ENCODE measurements around the gene NDUFS7. TPM values are rescaled to one million over a fixed set of nuclear protein-coding genes. Genes with fewer than 3 reads are reported as not detected.

Gene NDUFS7
- total RNA-seq, 1 experiment from 2014 or later, result 60.3 TPM

- Mint-ChIP-seq H3K27ac (ENCODE audit: unreplicated experiment) (no peak overlapping the region), H3K9me3 (ENCODE audit: low read depth, unreplicated experiment) (no peaks in the 10 kb centered on the region), H3K27me3 (ENCODE audit: unreplicated experiment) (no peaks in the 10 kb centered on the region), H3K4me1 (ENCODE audit: low read depth, unreplicated experiment) (no peaks in the 10 kb centered on the region), H3K4me3 (ENCODE audit: low read depth, unreplicated experiment) (no peak overlapping the region), H3K36me3 (ENCODE audit: insufficient read depth, unreplicated experiment) (peaks cover 37% of the 10 kb centered on the region)
- no peak for DNase-seq
- CTCF ChIA-PET, result no interaction called here
- no TSS peak for BruUV-seq (replicated peaks)
- no peak for TF ChIP-seq CTCF (IDR thresholded peaks at IDR 0.05; ENCODE audit: unreplicated experiment)
- intact Hi-C loops (cut with micrococcal nuclease; ENCODE audit: unreplicated experiment), result no loop called here
Observed at GRCh38 chr19:1429750-1430149, 46.0 kb downstream of the NDUFS7 start.

- peaks cover 32% of the 10 kb centered on the region for H3K36me3 Mint-ChIP-seq (ENCODE audit: insufficient read depth, unreplicated experiment)
- no peaks in the 10 kb centered on the region for H3K4me1 Mint-ChIP-seq (ENCODE audit: low read depth, unreplicated experiment)
- CTCF ChIA-PET, result no interaction called here
- TF ChIP-seq CTCF (IDR thresholded peaks at IDR 0.05; ENCODE audit: unreplicated experiment), result no peak
- H3K27me3 Mint-ChIP-seq (ENCODE audit: unreplicated experiment), result no peaks in the 10 kb centered on the region
- DNase-seq, result no peak
- H3K4me3 Mint-ChIP-seq (ENCODE audit: low read depth, unreplicated experiment), result no peak overlapping the region
- no peak overlapping the region for H3K27ac Mint-ChIP-seq (ENCODE audit: unreplicated experiment)
- H3K9me3 Mint-ChIP-seq (ENCODE audit: low read depth, unreplicated experiment), result no peaks in the 10 kb centered on the region
- intact Hi-C loops (cut with micrococcal nuclease; ENCODE audit: unreplicated experiment), result no loop called here
- no TSS peak for BruUV-seq (replicated peaks)
Observed at GRCh38 chr19:1430246-1430645, 46.5 kb downstream of the NDUFS7 start.

- no peak for TF ChIP-seq CTCF (IDR thresholded peaks at IDR 0.05; ENCODE audit: unreplicated experiment)
- no peak for DNase-seq
- H3K4me1 Mint-ChIP-seq (ENCODE audit: low read depth, unreplicated experiment), result no peaks in the 10 kb centered on the region
- no peak overlapping the region for H3K27ac Mint-ChIP-seq (ENCODE audit: unreplicated experiment)
- H3K9me3 Mint-ChIP-seq (ENCODE audit: low read depth, unreplicated experiment), result no peaks in the 10 kb centered on the region
- BruUV-seq (replicated peaks), result no TSS peak
- intact Hi-C loops (cut with micrococcal nuclease; ENCODE audit: unreplicated experiment), result no loop called here
- peaks cover 18% of the 10 kb centered on the region for H3K36me3 Mint-ChIP-seq (ENCODE audit: insufficient read depth, unreplicated experiment)
- no peak overlapping the region for H3K4me3 Mint-ChIP-seq (ENCODE audit: low read depth, unreplicated experiment)
- no peaks in the 10 kb centered on the region for H3K27me3 Mint-ChIP-seq (ENCODE audit: unreplicated experiment)
- CTCF ChIA-PET, result interaction anchor here (0.6 kb wide), 1 partner anchor 30 kb away, joined by 3 read pairs; no protein-coding TSS in a partner anchor
Observed at GRCh38 chr19:1431759-1432506, 48.2 kb downstream of the NDUFS7 start.

- no TSS peak for BruUV-seq (replicated peaks)
- no peak overlapping the region for H3K27ac Mint-ChIP-seq (ENCODE audit: unreplicated experiment)
- peaks cover 14% of the 10 kb centered on the region for H3K36me3 Mint-ChIP-seq (ENCODE audit: insufficient read depth, unreplicated experiment)
- H3K9me3 Mint-ChIP-seq (ENCODE audit: low read depth, unreplicated experiment), result no peaks in the 10 kb centered on the region
- H3K4me3 Mint-ChIP-seq (ENCODE audit: low read depth, unreplicated experiment), result no peak overlapping the region
- no peaks in the 10 kb centered on the region for H3K27me3 Mint-ChIP-seq (ENCODE audit: unreplicated experiment)
- CTCF ChIA-PET, result interaction anchor here (0.6 kb wide), 1 partner anchor 30 kb away, joined by 3 read pairs; no protein-coding TSS in a partner anchor
- no peaks in the 10 kb centered on the region for H3K4me1 Mint-ChIP-seq (ENCODE audit: low read depth, unreplicated experiment)
- intact Hi-C loops (cut with micrococcal nuclease; ENCODE audit: unreplicated experiment), result no loop called here
- TF ChIP-seq CTCF (IDR thresholded peaks at IDR 0.05; ENCODE audit: unreplicated experiment), result no peak
- no peak for DNase-seq
Observed at GRCh38 chr19:1432507-1432887, 48.8 kb downstream of the NDUFS7 start.

Measured in Calu3 (cell line).